DMS153 treated with DMSO at 0.1 percent for 48 hours (cell line): ENCODE results near the gene CPE.
"Not testable (repeated sequence)": the region's sequence is repeated elsewhere in the genome, so short reads cannot be mapped to it uniquely, and the experiment has no call there.

Source experiments
- DNase-seq: peaks from one replicate; lab custom pipeline; 2025; ENCODE audit not compliant: unreplicated experiment; lab: John Stamatoyannopoulos, UW

Gene CPE

GRCh38 chr4:165403048-165403447, 24.2 kb downstream of the CPE start:
- no peak for DNase-seq

DNA sequence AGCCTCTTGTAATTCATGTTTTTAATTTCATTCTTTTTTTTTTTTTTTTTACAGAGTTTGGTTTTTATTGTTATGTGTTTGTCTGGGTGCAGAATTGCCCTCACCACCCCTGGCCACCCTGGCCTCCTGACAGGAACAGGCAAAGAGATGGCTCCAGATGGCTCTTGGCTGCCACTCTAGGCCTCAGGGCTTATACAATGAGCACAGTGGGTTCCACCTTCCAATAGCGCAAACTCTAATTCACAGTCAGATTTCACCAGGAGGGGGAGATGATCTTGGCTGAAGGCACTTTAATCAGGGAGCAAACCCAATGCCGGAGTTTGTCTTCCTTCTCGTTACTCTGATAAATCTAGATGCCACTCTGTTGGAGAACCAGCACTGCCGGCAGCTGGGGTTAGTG, 24.8 kb downstream of the CPE start:
- DNase-seq = no peak

GRCh38 chr4:165404080-165404479, 25.3 kb downstream of the CPE start:
- DNase-seq = no peak

DNA sequence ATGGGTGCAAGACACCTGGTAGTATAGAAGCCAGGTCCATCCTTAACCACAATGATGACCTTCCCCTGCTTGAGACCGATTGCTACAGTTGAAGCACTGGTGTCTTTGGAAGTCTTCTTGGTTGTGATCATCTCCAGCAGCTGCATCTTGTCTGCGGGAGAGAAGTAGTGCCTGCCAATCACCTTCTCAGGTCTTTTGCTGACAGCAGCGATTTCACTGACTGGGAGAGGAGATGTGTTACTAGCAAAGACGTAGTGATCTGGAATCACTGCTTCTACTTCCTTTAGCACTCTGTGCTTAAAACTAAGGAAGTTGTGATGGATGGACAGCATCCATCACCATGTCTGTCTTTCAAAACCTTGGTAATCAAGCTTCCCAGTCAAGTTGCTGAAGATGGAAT, 25.9 kb downstream of the CPE start:
- DNase-seq = no peak

GRCh38 chr4:165410214-165410613, 31.4 kb downstream of the CPE start:
- DNase-seq = no peak

DNA sequence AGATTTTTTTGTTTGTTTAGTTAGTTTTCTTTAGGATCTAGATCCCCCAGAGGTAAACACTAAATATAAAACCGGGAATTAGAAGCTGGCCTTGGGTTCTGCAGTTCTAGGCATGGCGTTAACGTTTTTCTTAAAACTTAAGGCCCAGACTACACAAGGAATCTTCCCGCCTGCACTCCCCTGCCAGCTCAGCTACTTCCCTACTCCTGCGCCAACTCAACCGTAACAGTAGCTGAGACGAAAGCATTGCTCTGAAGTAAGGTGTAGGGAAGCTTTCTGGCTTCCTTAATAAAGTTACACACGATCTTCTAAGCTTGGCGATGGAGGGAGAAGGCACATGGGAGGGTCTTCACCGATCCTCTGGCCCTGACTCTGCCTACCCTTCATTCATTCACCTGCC, 37.1 kb downstream of the CPE start:
- DNase-seq = no peak

DNA sequence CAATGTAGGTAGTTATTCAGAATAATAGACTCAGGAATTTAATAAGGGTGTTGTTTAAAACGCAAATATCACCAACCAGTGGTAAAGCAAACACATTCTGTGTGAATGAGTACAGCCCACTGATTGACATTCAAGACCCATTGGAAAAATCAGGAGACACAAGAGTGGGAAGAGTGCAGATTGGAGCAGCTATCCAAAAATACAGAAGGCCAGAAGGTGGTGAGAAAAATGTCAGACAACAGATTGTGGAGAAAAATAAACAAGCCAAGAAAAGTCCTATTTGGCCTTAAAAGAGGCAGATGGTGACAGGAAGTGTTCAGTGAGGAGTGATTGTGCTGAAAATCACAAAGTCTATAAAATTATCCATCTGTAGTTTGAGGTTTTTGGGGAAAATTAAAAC, 39.3 kb downstream of the CPE start:
- DNase-seq = no peak

GRCh38 chr4:165425629-165426028, 46.8 kb downstream of the CPE start:
- no peak for DNase-seq

DNA sequence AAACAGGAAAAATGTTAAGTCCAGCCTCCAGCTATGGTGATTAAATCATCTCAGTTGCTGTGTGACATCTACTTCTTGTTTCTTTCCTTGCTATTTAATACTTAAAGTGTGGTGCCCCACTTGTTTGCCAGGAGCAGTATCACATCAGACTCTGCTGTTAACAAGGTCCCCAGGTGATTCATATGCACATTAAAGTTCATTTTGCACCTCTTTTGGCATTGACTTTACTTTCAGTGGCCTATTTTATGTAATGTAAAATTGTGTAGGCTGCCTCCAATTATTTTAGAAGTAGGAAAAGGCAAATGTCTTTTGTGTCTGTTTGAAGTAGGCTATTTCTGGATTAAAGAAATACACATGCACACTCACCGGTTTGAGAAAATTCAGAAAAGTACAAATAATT, 47.5 kb downstream of the CPE start:
- DNase-seq = no peak

DNA sequence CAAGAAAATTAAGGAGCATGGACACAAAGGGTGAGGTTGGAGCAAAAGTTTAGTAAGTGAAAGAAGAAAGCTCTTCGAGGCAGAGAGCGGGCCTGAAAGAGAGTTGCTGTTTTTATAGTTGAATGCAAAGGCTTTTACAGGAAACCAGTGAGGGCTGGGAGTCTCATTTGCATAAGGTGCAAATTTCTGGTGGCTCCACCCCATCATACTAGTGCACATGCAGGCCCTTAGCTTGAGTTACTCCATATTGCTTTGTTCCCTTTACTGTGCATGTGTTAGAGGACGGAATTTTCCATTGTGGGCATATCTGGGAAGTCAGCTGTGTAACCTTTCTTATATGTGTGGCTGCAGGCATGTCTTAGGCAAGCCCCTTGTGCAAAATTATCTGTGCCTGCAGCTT, 48.0 kb downstream of the CPE start:
- no peak for DNase-seq

GRCh38 chr4:165428957-165429356, 50.1 kb downstream of the CPE start:
- no peak for DNase-seq

DNA sequence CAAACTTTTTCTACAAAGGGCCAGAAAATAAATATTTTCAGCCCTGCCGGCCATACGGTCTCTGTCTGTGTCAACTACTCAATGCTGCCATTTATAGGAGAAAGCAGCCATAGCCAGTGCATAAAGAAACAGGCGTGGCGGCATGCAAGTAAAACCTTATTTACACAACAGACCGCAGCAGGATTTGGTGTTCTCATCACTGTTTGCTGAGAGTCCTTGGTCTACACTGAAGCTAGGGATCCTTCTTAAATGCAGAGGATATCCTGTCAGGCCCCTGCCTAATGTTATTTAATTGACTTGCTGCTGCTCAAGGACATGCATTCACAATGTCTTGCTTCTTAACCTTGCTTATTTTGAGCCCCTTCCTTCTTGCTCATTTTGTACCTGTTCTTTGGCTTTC, 54.7 kb downstream of the CPE start:
- DNase-seq = no peak

DNA sequence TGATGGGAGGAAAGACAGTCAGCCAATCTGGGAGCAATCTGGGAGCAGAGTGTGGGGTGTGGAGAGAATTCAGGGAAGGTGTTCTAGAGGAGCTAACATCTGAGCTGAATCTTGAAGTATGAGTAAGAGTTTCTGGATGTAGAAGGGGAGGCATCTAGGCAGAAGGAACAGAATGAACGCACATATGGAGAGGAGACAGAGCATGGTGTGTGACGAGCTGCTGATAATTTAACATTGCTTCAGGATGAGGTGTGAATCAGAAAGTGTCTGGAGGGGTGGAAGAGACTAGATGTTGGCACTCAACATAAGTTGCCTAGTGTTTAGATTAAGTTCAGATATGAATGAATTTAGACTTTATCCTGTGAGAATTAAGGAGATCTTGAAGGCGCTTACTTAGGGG, 58.9 kb downstream of the CPE start:
- no peak for DNase-seq

DNA sequence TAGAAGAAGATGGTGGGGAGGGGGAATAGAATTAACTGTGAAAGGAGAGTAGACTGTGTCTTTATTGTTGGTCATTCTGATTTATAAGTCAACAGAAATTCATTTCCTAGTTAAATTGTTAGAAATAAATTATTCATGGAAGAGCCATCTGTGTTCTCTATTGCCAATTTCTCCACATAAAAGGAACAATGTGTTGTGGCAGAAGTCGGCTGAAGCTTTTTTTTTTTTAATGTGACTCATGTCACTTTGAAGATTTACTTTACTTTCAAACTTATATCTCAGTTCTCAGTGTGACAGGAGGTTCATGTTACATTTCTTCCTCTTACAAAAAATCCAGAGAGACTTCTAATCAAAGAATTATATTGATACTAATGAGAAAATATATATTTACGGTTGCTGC, 60.5 kb downstream of the CPE start:
- DNase-seq = no peak

DNA sequence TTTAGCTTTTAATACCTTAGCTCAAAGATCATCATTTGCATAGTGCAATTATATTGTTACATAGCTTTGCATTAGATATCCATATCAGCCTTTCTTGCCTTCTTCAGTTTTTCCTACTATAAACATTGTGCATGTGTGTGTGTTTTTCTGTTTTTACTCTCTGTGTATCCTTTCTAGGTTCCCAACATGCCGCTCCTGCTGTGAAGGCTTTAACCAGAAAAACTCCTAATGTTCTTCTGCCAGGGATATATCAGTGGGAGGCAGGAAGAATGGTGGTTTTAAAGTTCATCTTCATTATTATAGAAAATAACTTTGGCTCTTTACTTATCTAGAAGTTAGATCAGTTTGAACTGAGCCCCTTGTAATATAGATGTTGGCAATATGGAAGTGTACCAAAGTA, 61.2 kb downstream of the CPE start:
- no peak for DNase-seq

DNA sequence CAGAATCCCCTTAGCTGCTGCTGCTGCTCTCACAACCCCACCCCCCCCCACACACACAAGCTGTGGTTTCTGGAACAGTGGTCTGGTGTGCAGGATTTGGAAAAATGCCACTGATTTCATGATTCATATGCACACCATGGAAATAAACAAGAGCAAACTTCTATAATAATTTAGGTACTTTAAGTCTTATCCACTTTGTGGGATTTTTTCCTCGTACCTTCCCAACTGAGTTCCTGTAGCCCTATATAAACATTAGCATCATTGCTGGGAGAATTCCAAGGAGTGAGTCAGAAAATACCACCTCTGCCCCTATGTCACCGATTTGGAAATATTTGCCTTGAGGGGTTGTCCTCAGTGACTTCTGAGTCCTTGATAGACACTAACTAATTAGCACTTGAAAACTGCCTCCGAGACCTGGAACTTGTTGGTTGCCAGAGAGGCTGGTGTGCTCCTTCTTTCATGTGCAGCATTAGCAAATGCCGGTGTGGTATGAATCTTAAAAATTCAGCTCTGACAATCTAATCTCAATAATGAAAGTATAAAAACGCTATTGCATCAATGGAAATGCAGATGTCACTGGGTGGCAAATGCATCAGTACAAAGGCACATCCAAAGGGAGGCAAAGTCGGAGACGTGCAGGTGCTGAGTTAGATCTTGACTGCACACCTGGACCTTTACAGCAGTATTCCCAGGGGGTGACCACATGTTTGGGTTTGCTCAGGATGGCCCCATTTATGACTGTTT, 61.8 kb downstream of the CPE start:
- DNase-seq = no peak

GRCh38 chr4:165443276-165443675, 64.5 kb downstream of the CPE start:
- DNase-seq = no peak

DNA sequence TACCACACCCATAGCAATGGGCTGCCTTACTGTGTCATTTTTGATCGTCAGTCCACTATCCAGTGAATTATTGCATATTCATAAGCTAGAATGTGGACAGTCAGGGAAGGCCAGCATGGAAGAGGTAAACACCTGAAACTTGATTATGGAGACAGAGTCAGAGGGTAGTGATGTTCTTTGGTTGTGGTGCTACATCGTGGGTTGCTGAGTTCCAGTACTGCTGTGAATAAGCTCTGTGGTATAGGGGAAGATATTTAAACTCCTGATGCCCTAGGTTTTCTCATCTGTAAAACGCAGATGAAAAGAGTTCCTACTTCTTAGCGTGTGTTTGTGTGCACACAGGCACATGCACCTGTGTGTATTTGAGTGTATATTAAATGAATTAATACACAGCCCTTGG, 69.9 kb downstream of the CPE start:
- DNase-seq = no peak

- DNase-seq = no peak
These were observed 70.5 kb downstream of the CPE start for GRCh38 chr4:165449333-165449732.

DNA sequence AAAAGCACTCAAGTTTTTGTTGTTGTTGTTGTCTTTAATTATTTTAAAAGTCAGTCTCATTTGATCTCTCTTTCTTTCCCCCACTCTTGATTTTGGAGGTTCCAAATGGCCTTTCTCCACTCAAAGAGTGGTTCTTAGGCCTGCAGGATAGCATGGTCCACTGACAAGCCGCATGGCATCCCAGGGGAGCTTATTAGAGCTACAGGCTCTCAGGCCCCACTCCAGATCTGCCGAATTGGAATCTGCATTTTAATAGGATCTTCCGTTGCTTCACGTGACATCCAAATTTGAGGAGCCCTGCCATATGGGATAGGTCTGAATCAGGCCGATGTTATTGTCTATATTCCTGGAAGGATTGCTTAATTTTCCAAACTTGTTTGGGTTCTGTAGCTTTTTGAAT, 72.1 kb downstream of the CPE start:
- DNase-seq = no peak

GRCh38 chr4:165453140-165453539, 74.3 kb downstream of the CPE start:
- not testable (repeated sequence) for DNase-seq

DNA sequence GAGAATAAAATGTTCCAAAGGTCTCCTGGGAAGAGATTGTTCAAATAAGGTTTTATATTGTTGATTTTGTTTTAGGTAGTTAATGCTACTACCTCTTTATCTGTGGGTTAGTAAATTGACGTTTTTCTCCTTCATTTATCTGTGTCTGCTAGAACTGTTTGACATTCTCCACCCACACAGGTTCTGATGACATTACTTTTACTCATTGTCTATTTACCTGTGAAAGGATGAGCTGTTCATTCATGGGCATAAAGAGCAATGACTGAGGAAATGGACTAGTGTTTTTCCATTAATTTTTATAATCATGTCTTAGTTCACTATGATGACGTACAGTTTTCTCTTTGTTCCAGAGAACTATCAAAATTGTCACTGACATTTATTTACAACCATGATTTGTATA, 75.6 kb downstream of the CPE start:
- DNase-seq = no peak

DNA sequence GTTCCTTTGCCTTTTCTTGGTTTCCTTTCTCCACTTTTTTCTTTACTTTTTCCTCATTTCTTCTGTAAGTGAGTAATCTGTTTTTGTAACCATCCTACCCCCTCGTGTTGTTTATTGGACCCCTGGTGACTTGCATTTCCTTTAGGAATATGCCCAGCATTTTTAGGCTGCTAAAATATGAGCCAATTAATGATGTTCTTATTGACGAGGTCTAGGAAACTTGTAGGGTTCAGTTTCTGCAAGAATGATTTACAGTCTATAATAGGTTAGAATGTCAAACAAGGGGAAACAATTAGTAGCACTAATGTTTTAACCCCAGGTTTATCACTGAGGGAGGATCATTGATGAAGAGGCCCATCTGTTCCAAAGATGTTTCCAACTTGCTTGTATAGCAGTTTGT, 79.0 kb downstream of the CPE start:
- DNase-seq = no peak

DNA sequence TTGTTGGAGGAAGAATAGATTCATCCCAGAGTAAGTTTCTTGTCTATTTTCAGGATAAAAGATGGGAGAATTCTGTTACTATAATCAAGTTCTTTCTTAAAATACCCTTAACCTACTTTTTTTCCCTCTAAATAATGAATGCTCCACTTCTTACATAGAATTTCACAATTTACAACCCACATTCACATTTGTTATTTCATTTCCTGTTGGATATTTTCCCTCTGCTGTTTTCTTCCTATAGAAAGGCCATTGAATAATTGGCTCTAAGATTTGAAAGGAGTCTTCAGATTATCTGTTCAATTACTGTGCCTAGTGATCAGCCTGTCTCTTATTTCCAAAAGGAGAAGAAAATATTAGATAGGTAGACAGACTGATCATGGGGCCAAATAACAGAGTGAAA, 79.7 kb downstream of the CPE start:
- no peak for DNase-seq
